ENCODE measurements around the gene PARD6G.

DNA sequence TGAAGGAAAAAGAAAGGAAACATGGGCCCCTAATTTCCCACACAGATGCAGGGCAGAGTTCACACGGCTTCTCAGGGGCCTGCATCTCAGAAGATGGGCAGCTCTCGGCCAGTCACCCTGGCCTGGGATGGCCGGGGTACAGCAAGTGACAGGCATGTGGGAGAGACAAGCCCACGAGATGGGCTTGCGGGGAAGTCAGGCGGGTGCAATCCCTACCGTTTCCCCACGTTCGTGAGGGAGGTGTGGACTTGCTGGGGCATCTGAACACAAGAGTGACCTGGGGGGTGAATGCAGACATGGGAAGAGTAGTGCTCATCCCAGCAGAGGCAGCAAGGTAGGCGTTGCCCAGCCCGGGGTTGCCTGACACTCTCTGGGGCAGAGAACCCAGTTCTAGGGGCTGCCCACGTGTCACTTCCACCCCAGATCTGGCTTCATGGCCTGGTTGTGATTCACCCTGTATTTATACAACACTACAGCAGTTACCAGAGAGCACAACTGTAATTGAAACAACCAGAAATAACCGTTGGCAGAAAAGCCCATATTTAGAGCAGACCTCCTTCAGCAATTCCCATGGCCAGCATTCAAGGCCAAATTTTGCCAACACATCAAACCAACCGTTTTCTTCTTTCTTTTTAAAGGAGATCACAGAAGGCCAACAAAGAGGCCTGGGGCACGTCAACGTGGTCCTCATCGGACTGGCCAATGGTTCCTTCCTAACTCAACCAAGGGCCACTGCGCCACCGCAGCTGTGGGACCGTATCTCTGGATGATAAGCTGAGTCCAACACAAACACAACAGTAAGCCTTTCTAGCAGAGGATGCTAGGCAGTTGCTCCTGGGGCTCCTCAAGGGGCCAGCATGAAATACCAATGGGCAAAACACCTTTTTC, 58.4 kb downstream of the PARD6G start:
- TF ChIP-seq, protein P1, sequence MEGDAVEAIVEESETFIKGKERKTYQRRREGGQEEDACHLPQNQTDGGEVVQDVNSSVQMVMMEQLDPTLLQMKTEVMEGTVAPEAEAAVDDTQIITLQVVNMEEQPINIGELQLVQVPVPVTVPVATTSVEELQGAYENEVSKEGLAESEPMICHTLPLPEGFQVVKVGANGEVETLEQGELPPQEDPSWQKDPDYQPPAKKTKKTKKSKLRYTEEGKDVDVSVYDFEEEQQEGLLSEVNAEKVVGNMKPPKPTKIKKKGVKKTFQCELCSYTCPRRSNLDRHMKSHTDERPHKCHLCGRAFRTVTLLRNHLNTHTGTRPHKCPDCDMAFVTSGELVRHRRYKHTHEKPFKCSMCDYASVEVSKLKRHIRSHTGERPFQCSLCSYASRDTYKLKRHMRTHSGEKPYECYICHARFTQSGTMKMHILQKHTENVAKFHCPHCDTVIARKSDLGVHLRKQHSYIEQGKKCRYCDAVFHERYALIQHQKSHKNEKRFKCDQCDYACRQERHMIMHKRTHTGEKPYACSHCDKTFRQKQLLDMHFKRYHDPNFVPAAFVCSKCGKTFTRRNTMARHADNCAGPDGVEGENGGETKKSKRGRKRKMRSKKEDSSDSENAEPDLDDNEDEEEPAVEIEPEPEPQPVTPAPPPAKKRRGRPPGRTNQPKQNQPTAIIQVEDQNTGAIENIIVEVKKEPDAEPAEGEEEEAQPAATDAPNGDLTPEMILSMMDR (IDR thresholded peaks at IDR 0.05) = no peak
- no peak for TF ChIP-seq POLR2AphosphoS5 (IDR thresholded peaks at IDR 0.05)
